LNCAP (cell line): ENCODE data around the gene ADRA2B.

Source experiments
- TF ChIP-seq, protein P1 (sequence below): fragments of 450-650 bp; IDR thresholded peaks from 2 replicates; pipeline ENCODE4 v1.5.1; 2017; ENCODE audit warnings: mild to moderate bottlenecking

ADRA2B gene

GRCh38 chr2:96146881-96147592 is 30.7 kb upstream of the ADRA2B start:
- TF ChIP-seq, protein P1, sequence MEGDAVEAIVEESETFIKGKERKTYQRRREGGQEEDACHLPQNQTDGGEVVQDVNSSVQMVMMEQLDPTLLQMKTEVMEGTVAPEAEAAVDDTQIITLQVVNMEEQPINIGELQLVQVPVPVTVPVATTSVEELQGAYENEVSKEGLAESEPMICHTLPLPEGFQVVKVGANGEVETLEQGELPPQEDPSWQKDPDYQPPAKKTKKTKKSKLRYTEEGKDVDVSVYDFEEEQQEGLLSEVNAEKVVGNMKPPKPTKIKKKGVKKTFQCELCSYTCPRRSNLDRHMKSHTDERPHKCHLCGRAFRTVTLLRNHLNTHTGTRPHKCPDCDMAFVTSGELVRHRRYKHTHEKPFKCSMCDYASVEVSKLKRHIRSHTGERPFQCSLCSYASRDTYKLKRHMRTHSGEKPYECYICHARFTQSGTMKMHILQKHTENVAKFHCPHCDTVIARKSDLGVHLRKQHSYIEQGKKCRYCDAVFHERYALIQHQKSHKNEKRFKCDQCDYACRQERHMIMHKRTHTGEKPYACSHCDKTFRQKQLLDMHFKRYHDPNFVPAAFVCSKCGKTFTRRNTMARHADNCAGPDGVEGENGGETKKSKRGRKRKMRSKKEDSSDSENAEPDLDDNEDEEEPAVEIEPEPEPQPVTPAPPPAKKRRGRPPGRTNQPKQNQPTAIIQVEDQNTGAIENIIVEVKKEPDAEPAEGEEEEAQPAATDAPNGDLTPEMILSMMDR, result no peak

GRCh38 chr2:96146153-96146880 is 29.9 kb upstream of the ADRA2B start:
- TF ChIP-seq, protein P1, result no peak

DNA sequence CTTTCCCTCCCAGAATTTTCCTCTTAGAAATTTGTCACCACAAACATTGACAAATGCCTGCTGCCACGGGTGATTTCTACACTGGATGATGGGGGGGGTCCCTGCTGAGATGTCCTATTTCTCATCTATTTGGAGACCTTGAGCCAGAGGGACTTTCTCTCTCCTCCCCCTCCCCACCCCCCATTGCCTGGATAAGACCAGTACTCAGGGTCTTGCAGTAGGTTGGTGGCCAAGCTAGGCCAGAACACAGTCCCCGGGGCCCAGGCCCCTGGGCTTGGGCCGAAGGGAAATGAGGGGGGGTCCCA is 29.4 kb upstream of the ADRA2B start:
- TF ChIP-seq, protein P1, result no peak

DNA sequence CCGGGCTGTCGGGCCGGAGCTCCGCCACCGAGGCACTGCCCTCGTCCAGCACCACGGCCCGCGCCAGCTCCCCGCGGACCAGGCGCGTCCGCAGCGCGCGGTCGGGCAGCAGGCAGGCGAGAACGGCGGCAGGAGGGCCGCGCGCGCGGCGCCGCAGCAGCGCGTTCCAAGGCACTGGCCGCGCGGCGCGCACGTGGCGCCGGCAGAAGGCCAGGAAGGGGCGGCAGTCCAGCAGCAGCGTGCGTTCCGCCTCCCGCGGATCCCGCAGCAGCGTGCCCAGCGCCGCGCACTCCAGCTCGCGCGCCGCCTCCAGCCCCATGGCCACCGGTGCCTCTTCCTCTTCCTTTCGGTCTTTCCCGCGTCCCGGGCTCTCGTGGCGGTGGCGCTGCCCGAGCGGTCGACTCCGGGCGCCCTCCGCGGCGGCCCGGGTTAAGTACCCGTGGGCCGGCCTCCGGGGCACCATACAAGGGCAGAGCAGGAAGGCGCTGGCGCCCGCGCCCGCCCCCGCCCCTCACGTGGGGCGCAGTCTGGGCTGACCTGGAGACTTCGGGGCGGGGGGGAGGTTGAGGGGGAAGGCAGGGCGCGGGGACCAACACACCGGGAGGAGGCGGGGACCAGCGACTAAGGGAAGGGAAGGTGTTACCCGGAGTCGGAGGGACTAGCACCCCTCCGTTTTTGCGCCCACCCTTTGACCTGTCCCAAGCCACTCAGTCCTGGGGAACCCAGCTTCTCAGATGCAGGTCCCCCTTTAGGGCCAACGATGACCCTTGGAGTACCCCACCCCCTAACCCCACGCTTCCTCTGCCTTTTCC is 28.9 kb upstream of the ADRA2B start, which contains the start of gene DUSP2:
Gene DUSP2, minus strand, starts transcription at position 405 of the 812 bp plus-strand sequence. Its CDS starts 86 bp downstream, at position 319.
- TF ChIP-seq, protein P1, result no peak

DNA sequence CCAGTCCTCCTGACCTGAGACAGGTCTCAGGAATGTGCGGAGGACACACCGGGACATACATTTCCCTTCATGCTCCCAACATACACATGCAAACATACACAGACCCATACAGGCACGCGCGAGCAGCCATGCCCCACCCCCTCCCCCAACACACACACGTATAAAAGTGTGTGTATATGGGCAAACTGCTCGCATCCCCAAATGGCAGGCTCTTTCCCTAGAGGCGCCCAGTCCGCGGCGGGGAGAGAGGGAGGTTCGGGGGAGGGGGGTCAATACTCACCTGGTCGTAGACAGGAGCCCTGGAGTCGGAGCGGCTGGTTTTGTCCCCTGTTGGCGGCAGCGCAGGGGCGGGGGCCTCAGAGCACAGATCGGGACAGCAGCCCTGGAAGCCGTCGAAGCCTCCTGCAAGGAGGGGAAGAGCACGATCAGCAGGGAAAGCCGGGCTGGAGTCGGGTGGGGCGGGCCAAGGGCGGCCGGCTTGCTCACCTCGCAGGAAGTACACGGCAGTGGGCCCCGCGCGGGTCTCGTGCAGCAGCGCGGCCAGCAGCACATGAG is 28.2 kb upstream of the ADRA2B start:
- TF ChIP-seq, protein P1, result no peak

- TF ChIP-seq, protein P1, result peak; percentile 42; the same call in 1 of the 2 replicates
Observed at GRCh38 chr2:96143848-96144480, 27.6 kb upstream of the ADRA2B start.
